Measurements from ENCODE around the gene SERPINB1. TPM values are rescaled to one million over a fixed set of nuclear protein-coding genes. Genes with fewer than 3 reads are reported as not detected.

SERPINB1 gene
- total and polyA plus RNA-seq, 4 donors = 58.0 to 242 (median 95.7) TPM

GRCh38 chr6:2877960-2878359 is 36.3 kb upstream of the SERPINB1 start:
- no peak for ATAC-seq (ENCODE audit: insufficient read depth, low FRiP score)
- WGBS, 2 donors = 63 to 73% methylated on average over 2 of the region's 2 CpGs
- DNase-seq = no peak
- Histone ChIP-seq H3K4me1 (ENCODE audit: control insufficient read depth in 5 of 5, insufficient read depth in 5 of 5, low read length in 5 of 5) (peaks cover 3 to 19% (median 9%) of the 10 kb centered on the region in 5 donors), H3K9me3 (ENCODE audit: control insufficient read depth in 4 of 4, insufficient read depth in 3 of 4, low read length in 3 of 4) (no peaks in the 10 kb centered on the region), H3K4me3 (no peak overlapping the region), H3K36me3 (ENCODE audit: control insufficient read depth in 4 of 4, insufficient read depth in 4 of 4, low read length in 4 of 4) (no peaks in the 10 kb centered on the region), H3K9ac (ENCODE audit: insufficient read depth in 1 of 2, low read length in 2 of 2) (no peak overlapping the region), H3K27ac (ENCODE audit: low read depth in 1 of 2, low read length in 1 of 2) (peak overlapping the region in 1 of 2 donors; percentile 97), H3K27me3 (ENCODE audit: control insufficient read depth in 3 of 3, insufficient read depth in 3 of 3, low read length in 2 of 3) (peaks cover 0 to 1% (median 0%) of the 10 kb centered on the region in 3 donors)
- TF ChIP-seq CTCF (IDR thresholded peaks at IDR 0.05; ENCODE audit: control extremely low read depth, extremely low read depth) = no peak

GRCh38 chr6:2877057-2877882 is 35.6 kb upstream of the SERPINB1 start:
- no peak for TF ChIP-seq CTCF (IDR thresholded peaks at IDR 0.05; ENCODE audit: control extremely low read depth, extremely low read depth)
- no peak for DNase-seq
- Histone ChIP-seq H3K9me3 (ENCODE audit: control insufficient read depth in 4 of 4, insufficient read depth in 3 of 4, low read length in 3 of 4) (no peaks in the 10 kb centered on the region), H3K36me3 (ENCODE audit: control insufficient read depth in 4 of 4, insufficient read depth in 4 of 4, low read length in 4 of 4) (no peaks in the 10 kb centered on the region), H3K27me3 (ENCODE audit: control insufficient read depth in 3 of 3, insufficient read depth in 3 of 3, low read length in 2 of 3) (peaks cover 0 to 2% (median 0%) of the 10 kb centered on the region in 3 donors), H3K4me3 (no peak overlapping the region), H3K27ac (ENCODE audit: low read depth in 1 of 2, low read length in 1 of 2) (peak overlapping the region; percentile 78 to 97), H3K9ac (ENCODE audit: insufficient read depth in 1 of 2, low read length in 2 of 2) (peak overlapping the region in 1 of 2 donors; percentile 56), H3K4me1 (ENCODE audit: control insufficient read depth in 5 of 5, insufficient read depth in 5 of 5, low read length in 5 of 5) (peaks cover 3 to 19% (median 9%) of the 10 kb centered on the region in 5 donors)
- no peak for ATAC-seq (ENCODE audit: insufficient read depth, low FRiP score)
- WGBS, 2 donors = 67 to 87% methylated on average over 13 of the region's 13 CpGs

GRCh38 chr6:2876210-2877056 is 34.8 kb upstream of the SERPINB1 start:
- WGBS, 2 donors = 9 to 14% methylated on average over 22 to 25 of the region's 25 CpGs
- H3K4me1 ChIP-seq (ENCODE audit: control insufficient read depth in 5 of 5, insufficient read depth in 5 of 5, low read length in 5 of 5) = peaks cover 3 to 19% (median 9%) of the 10 kb centered on the region in 5 donors
- H3K9ac ChIP-seq (ENCODE audit: insufficient read depth in 1 of 2, low read length in 2 of 2) = peak overlapping the region in 1 of 2 donors; percentile 56
- no peaks in the 10 kb centered on the region for H3K9me3 ChIP-seq (ENCODE audit: control insufficient read depth in 4 of 4, insufficient read depth in 3 of 4, low read length in 3 of 4)
- H3K27ac ChIP-seq (ENCODE audit: low read depth in 1 of 2, low read length in 1 of 2) = peak overlapping the region; percentile 78 to 97
- no peak for TF ChIP-seq CTCF (IDR thresholded peaks at IDR 0.05; ENCODE audit: control extremely low read depth, extremely low read depth)
- no peak overlapping the region for H3K4me3 ChIP-seq
- H3K27me3 ChIP-seq (ENCODE audit: control insufficient read depth in 3 of 3, insufficient read depth in 3 of 3, low read length in 2 of 3) = peaks cover 0 to 2% (median 0%) of the 10 kb centered on the region in 3 donors
- DNase-seq (peak; percentile 74 to 88 (median 88)), ATAC-seq (ENCODE audit: insufficient read depth, low FRiP score) (peak; percentile 86)
- H3K36me3 ChIP-seq (ENCODE audit: control insufficient read depth in 4 of 4, insufficient read depth in 4 of 4, low read length in 4 of 4) = no peaks in the 10 kb centered on the region

All from lung (tissue), 12 donors.